RWPE1 (cell line): ENCODE measurements around the gene SCLT1.
A peak's percentile ranks its signal among the peaks of the same experiment; 100 is the strongest.

Source experiments
- CTCF ChIA-PET: fragments of 350-600 bp; sonication (Branson Sonifier 250); formaldehyde crosslinking; extraction: SDS; loops from one replicate; lab custom pipeline; 2021; lab: Yijun Ruan, JAX
- POLR2A ChIA-PET: fragments of 400-600 bp; formaldehyde crosslinking; extraction: SDS; loops from one replicate; lab custom pipeline; 2020; ENCODE audit warnings: antibody characterized with exemption; ENCODE audit not compliant: low non-redundant PET; lab: Yijun Ruan, JAX
- DNase-seq: peaks from one replicate; pipeline ENCODE4 v3.0.0; 2012; ENCODE audit warnings: low spot score
- H3K27ac ChIP-seq: fragments of 450-650 bp; 2 replicates; pipeline ENCODE4 v1.5.1; 2017
- TF ChIP-seq, protein P1 (sequence below): fragments of 450-650 bp; conservative IDR thresholded peaks from 2 replicates; pipeline ENCODE4 v1.5.1; 2017; ENCODE audit warnings: low read depth, mild to moderate bottlenecking

The SCLT1 gene

DNA sequence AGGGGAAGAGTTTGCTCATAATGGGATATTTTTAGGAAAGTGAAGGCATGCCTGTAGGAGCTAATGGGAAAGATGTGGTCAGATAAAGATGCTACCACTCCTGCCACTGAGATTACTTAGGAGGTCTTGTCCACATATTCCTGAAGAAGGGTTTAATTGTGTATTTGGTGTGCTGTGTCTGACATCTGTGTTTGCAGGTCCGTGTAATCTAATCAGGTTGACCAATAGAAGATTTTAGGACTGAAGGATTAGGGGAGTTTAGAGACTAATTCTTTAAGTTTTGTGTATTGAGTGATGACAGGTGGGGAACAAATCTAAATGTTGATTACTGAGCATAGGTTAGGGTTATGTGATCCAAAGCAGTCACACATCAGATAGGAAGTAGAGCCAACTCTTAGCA is 226.6 kb downstream of the SCLT1 start:
- ChIA-PET CTCF (interaction anchor here (0.6 kb wide), 1 partner anchor 412 kb away, joined by 3 read pairs; no protein-coding TSS in a partner anchor), POLR2A (no interaction called here)
- H3K27ac ChIP-seq, result no peak overlapping the region
- no peak for DNase-seq
- TF ChIP-seq, protein P1, sequence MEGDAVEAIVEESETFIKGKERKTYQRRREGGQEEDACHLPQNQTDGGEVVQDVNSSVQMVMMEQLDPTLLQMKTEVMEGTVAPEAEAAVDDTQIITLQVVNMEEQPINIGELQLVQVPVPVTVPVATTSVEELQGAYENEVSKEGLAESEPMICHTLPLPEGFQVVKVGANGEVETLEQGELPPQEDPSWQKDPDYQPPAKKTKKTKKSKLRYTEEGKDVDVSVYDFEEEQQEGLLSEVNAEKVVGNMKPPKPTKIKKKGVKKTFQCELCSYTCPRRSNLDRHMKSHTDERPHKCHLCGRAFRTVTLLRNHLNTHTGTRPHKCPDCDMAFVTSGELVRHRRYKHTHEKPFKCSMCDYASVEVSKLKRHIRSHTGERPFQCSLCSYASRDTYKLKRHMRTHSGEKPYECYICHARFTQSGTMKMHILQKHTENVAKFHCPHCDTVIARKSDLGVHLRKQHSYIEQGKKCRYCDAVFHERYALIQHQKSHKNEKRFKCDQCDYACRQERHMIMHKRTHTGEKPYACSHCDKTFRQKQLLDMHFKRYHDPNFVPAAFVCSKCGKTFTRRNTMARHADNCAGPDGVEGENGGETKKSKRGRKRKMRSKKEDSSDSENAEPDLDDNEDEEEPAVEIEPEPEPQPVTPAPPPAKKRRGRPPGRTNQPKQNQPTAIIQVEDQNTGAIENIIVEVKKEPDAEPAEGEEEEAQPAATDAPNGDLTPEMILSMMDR, result no peak

DNA sequence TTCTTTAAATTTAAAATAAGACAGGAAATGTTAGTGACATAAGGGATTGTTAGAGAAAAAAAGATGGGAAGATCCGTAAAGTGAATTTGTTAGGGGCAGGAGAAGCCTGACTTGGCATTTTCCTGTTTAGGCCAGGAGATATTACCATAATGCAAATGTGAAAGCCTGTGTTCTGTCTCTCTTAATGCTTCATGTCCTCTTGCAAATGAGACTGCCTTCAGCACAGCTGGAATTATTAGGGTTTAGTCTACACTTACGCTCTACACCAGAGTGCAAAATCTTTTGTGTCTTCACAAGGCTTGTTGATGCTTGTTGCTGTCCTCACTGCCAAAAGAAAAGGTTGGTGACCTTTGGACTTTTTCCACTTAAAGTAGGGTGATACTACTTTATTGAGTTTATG is 227.1 kb downstream of the SCLT1 start:
- ChIA-PET POLR2A (no interaction called here), CTCF (interaction anchor here (0.7 kb wide), 2 partner anchors 394 to 439 kb away, joined by 3 to 7 read pairs; no protein-coding TSS in a partner anchor)
- DNase-seq, result no peak
- no peak overlapping the region for H3K27ac ChIP-seq
- TF ChIP-seq, protein P1, result no peak

DNA sequence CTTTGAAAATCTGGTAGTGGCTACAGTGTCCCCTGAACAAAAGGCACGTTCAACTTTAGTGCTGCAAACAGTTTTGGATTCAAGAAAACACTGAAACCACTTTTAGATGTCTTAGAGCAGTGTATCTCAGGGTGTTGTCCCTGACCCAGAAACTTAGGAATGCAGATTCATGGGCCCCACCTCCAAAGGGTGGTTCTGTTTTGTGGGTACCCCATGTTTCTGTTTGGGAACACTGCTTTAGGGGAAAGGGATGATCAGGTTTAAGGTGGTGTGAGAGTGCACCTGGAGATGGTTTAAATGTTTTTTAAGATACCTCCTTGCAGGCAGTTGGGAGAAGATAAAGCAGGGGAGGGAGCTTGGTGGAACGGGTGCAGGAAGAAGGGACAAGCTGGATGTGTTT is 228.2 kb downstream of the SCLT1 start:
- ChIA-PET POLR2A (no interaction called here), CTCF (no interaction called here)
- TF ChIP-seq, protein P1, result no peak
- DNase-seq, result no peak
- no peak overlapping the region for H3K27ac ChIP-seq

DNA sequence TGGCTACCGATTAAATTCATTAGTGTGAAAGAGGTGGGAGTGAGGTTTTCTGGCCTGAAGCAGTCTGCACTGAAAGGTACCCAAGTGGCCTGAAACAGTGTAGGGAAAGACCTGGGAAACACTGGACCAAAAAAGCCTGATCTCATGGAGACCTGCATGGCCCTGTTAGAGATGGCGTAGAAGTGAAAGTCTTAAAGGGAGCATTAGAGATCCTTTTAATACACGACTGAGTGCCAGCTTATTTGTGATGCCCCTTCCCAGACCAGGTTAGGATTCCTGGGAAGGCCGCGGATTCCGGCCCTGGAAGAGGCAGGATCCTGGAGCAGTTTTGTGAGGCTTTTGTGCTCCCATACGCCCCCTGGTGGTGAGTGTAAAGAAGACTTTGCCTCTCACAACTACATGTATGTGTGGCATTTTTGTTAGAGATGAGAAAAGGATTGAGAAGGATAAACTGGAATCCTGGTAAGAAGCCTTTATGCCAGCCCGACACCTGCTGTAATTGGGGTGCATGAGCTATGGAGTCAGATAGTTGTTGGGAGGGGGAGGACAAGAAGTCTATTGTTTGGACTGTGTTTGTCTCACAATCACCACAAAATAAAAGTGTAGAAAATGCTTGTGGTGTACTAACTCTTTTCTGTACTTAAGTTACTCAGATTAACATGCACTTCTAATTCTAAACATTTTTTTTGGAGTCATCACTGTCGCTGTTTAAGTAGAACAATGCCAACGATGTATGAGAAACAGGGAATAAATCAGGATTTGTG is 229.8 kb downstream of the SCLT1 start:
- TF ChIP-seq, protein P1, result peak; percentile 81
- ChIA-PET POLR2A (no interaction called here), CTCF (interaction anchor here (0.8 to 1.2 kb wide), 4 partner anchors 11 to 671 kb away, joined by 3 to 6 read pairs (median 4); no protein-coding TSS in a partner anchor)
- peak; percentile 58 for DNase-seq
- H3K27ac ChIP-seq, result peak overlapping the region; percentile 52

DNA sequence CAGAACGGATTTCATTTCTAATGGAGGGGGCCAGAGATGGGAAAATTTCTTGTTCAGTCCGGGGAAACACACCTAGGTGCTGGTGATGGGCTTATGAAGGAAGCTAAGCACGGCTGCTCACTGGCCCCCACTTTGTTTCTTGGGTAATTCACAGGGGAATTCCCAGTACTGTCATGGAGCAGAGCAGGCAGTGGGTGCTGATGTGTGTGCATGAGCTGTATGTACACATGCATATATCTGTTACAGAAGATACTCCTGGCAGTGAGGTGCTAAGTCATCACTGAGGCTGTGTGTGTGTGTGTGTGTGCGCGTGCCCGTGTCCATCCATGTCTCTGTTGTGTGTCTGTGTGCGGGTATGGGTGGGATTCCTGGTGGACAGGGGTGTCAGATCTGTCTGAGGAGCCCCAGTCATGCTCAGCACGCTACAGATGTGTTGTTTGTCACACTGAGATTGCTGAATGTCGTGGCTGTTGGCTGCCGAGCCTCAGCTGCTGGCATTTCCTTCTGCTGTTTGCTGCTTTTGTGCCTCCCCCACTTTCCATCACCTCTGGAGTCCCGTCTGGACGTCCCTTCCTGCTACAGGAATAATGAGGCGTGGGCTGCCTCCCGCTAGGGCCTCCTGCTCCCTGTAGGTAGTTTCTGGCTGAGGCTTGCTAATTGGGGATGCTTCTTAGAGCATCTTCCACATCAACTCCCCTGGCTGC is 230.6 kb downstream of the SCLT1 start:
- H3K27ac ChIP-seq, result peak overlapping the region; percentile 52
- CTCF ChIA-PET, result interaction anchor here (0.8 to 1.2 kb wide), 4 partner anchors 10 to 671 kb away, joined by 3 to 6 read pairs (median 4); no protein-coding TSS in a partner anchor
- POLR2A ChIA-PET, result no interaction called here
- TF ChIP-seq, protein P1, result no peak
- DNase-seq, result no peak

DNA sequence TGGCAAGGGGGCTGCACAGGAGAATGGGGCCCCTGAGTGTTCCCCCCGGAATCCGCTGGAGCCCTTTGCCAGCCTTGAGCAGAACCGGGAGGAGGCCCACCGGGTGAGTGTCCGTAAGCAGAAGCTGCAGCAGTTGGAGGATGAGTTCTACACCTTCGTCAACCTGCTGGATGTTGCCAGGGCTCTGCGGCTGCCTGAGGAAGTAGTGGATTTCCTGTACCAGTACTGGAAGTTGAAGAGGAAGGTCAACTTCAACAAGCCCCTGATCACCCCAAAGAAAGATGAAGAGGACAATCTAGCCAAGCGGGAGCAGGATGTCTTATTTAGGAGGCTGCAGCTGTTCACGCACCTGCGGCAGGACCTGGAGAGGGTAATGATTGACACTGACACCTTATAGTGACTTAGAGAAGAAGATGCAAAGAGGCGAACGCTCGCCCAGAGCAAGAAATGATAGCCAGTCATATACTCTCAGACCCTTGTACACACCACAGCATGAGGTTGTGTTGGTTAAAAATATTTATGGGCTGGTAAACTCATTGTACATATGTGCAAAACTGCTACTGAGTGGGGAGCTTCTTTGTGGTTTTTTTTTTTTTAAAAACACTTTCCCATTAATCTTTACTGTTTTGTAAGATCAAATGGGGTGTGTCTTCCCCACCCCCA is 231.4 kb downstream of the SCLT1 start:
- TF ChIP-seq, protein P1, result no peak
- DNase-seq, result no peak
- ChIA-PET CTCF (interaction anchor here (1.2 kb wide), 1 partner anchor 9 kb away, joined by 3 read pairs; no protein-coding TSS in a partner anchor), POLR2A (no interaction called here)
- H3K27ac ChIP-seq, result no peak overlapping the region
